Parietal lobe (tissue), 2 donors: ENCODE measurements around the gene PTGER4. TPM values are rescaled to one million over a fixed set of nuclear protein-coding genes. Genes with fewer than 3 reads are reported as not detected.

Experiments used
- small RNA-seq: library from RNA; depleted of rRNA; stranded (forward); fragments of <200 nt; gene quantifications from one replicate; pipeline ENCODE3, GENCODE V24; 2014; ENCODE audit warnings: low replicate concordance
- total RNA-seq: library from RNA; depleted of rRNA; stranded (reverse); fragments of >200 nt; gene quantifications from one replicate; pipeline ENCODE4 v1.2.3, GENCODE V29; 2014

PTGER4 gene
- total RNA-seq: 1.6 TPM

GRCh38 chr5:40679913-40680681, at the start of gene PTGER4:
Gene PTGER4, plus strand, starts transcription at chr5:40679915. Its CDS starts 1,079 bp downstream, at chr5:40680994.

Small RNAs within 50 kb of the gene (small RNA-seq; reads per million reads assigned to genes)
- gene RF00092: not detected

Other genes with a start within 250 kb of the PTGER4 start
- 57.9 TPM for gene TTC33, start 76.0 kb downstream of the PTGER4 start, total RNA-seq
- gene PRKAA1, start 118.5 kb downstream of the PTGER4 start, total RNA-seq: 78.3 TPM
- gene RPL37, start 155.3 kb downstream of the PTGER4 start, total RNA-seq: 547 TPM
- 0.63 TPM for gene CARD6, start 161.5 kb downstream of the PTGER4 start, total RNA-seq
- 0.94 TPM for gene C7, start 229.6 kb downstream of the PTGER4 start, total RNA-seq